Prostate gland (tissue), 2 donors: Measurements from ENCODE around the gene MVP.
"Not testable (repeated sequence)": the region's sequence is repeated elsewhere in the genome, so short reads cannot be mapped to it uniquely, and the experiment has no call there.

ENCODE experiments used
- POLR2A ChIP-seq: fragments of 450-650 bp; IDR thresholded peaks from one replicate; pipeline ENCODE4 v1.6.1; 2016; ENCODE audit warnings: antibody characterized with exemption, mild to moderate bottlenecking
- POLR2AphosphoS5 ChIP-seq: sonication (generic); formaldehyde crosslinking; IDR thresholded peaks from one replicate; pipeline ENCODE4 v1.6.1; 2017; ENCODE audit warnings: antibody characterized with exemption
- TF ChIP-seq, protein P1 (sequence below), 4 experiments: fragments of 200-600 bp in 2 of 4; fragments of 450-650 bp in 2 of 4; sonication (generic) in 2 of 4; IDR thresholded peaks; 1 replicate in 3 of 4; 2 replicates in 1 of 4; pipeline ENCODE4 v1.5.1; 2016 to 2019; ENCODE audit warnings: antibody characterized with exemption in 4 of 4, mild to moderate bottlenecking in 2 of 4, moderate library complexity in 2 of 4

- TF ChIP-seq, protein P1, sequence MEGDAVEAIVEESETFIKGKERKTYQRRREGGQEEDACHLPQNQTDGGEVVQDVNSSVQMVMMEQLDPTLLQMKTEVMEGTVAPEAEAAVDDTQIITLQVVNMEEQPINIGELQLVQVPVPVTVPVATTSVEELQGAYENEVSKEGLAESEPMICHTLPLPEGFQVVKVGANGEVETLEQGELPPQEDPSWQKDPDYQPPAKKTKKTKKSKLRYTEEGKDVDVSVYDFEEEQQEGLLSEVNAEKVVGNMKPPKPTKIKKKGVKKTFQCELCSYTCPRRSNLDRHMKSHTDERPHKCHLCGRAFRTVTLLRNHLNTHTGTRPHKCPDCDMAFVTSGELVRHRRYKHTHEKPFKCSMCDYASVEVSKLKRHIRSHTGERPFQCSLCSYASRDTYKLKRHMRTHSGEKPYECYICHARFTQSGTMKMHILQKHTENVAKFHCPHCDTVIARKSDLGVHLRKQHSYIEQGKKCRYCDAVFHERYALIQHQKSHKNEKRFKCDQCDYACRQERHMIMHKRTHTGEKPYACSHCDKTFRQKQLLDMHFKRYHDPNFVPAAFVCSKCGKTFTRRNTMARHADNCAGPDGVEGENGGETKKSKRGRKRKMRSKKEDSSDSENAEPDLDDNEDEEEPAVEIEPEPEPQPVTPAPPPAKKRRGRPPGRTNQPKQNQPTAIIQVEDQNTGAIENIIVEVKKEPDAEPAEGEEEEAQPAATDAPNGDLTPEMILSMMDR (IDR thresholded peaks at IDR 0.05): not testable (repeated sequence)
- not testable (repeated sequence) for TF ChIP-seq POLR2AphosphoS5, POLR2A
Measured at GRCh38 chr16:29793153-29793552, 27.1 kb upstream of the MVP start.
